Ishikawa (cell line): Measurements from ENCODE around the gene BRD7.

Source experiments
- CEBPB ChIP-seq: IDR thresholded peaks from 2 replicates; pipeline ENCODE4 v1.6.1; 2012
- EP300 ChIP-seq: IDR thresholded peaks from 2 replicates; pipeline ENCODE4 v1.6.1; 2012; ENCODE audit warnings: borderline replicate concordance
- FOXM1 ChIP-seq: IDR thresholded peaks from 2 replicates; pipeline ENCODE4 v1.6.1; 2012; ENCODE audit warnings: low read depth, borderline replicate concordance
- MAX ChIP-seq: IDR thresholded peaks from 2 replicates; pipeline ENCODE4 v1.6.1; 2012
- NFIC ChIP-seq: IDR thresholded peaks from 2 replicates; pipeline ENCODE4 v1.6.1; 2012
- RAD21 ChIP-seq: IDR thresholded peaks from 2 replicates; pipeline ENCODE4 v1.6.1; 2012; ENCODE audit warnings: low read depth
- TAF1 ChIP-seq: IDR thresholded peaks from 2 replicates; pipeline ENCODE4 v1.6.1; 2012; ENCODE audit warnings: low read depth, mild to moderate bottlenecking
- TEAD4 ChIP-seq: IDR thresholded peaks from 2 replicates; pipeline ENCODE4 v1.6.1; 2012
- TF ChIP-seq, protein P1 (sequence below): IDR thresholded peaks from 2 replicates; pipeline ENCODE4 v1.6.1; 2012; ENCODE audit warnings: low read depth, mild to moderate bottlenecking

DNA sequence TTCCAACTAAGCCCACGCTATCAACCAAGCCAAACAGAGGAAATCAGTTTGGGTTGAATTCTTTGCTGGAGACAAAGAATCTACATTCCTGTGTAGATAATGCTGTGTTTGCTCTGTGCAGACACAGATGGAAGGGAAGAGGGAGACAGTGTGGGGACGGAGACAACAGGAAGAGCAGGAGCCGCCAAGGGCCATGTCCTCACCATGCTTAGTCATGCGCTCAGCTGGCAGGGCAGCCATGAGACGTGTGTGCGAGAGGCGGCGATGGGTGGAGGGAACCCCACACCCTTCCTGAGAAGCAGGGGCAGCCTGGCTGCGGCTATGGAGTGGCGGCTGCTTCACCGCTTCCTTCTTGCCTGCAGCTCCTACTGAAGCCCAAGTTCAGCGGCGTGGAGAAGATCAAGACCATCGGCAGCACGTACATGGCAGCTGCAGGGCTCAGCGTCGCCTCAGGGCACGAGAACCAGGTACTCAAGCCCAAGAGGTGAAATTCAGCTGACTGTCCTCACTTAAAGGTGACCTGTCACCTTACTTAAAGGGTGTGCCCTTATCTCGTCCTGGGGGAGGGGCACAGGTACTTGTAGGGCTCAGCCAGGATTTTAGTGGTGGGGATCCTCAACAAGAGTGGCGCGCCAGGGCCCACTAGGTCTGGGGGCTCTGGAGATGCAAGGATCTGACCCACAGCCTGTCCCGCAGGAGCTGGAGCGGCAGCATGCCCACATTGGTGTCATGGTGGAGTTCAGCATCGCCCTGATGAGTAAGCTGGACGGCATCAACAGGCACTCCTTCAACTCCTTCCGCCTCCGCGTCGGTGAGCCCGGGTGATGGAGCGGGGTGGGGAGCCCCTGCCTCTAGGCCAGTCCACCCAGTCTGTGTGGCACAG lies 55.0 kb downstream of the BRD7 start:
- TF ChIP-seq RAD21 (no peak), FOXM1 (no peak), CEBPB (no peak), EP300 (no peak), TAF1 (no peak), NFIC (no peak), MAX (no peak), TEAD4 (no peak)
- TF ChIP-seq, protein P1, sequence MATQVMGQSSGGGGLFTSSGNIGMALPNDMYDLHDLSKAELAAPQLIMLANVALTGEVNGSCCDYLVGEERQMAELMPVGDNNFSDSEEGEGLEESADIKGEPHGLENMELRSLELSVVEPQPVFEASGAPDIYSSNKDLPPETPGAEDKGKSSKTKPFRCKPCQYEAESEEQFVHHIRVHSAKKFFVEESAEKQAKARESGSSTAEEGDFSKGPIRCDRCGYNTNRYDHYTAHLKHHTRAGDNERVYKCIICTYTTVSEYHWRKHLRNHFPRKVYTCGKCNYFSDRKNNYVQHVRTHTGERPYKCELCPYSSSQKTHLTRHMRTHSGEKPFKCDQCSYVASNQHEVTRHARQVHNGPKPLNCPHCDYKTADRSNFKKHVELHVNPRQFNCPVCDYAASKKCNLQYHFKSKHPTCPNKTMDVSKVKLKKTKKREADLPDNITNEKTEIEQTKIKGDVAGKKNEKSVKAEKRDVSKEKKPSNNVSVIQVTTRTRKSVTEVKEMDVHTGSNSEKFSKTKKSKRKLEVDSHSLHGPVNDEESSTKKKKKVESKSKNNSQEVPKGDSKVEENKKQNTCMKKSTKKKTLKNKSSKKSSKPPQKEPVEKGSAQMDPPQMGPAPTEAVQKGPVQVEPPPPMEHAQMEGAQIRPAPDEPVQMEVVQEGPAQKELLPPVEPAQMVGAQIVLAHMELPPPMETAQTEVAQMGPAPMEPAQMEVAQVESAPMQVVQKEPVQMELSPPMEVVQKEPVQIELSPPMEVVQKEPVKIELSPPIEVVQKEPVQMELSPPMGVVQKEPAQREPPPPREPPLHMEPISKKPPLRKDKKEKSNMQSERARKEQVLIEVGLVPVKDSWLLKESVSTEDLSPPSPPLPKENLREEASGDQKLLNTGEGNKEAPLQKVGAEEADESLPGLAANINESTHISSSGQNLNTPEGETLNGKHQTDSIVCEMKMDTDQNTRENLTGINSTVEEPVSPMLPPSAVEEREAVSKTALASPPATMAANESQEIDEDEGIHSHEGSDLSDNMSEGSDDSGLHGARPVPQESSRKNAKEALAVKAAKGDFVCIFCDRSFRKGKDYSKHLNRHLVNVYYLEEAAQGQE, result no peak
